ENCODE results near the gene TBC1D22A.
"Not testable (repeated sequence)": the region's sequence is repeated elsewhere in the genome, so short reads cannot be mapped to it uniquely, and the experiment has no call there.

TBC1D22A gene

GRCh38 chr22:46976598-46976997 is 214.1 kb downstream of the TBC1D22A start:
- no peak for DNase-seq

GRCh38 chr22:46977656-46978343 is 215.3 kb downstream of the TBC1D22A start:
- no peak for DNase-seq

GRCh38 chr22:46978668-46979067 is 216.2 kb downstream of the TBC1D22A start:
- DNase-seq, result not testable (repeated sequence)

- no peak for DNase-seq
These were observed 217.1 kb downstream of the TBC1D22A start for GRCh38 chr22:46979506-46979905.

- DNase-seq, result no peak
These were observed 217.9 kb downstream of the TBC1D22A start for GRCh38 chr22:46980392-46980791.

- no peak for DNase-seq
These were observed 220.2 kb downstream of the TBC1D22A start for GRCh38 chr22:46982635-46983034.

GRCh38 chr22:46983046-46983445 is 220.6 kb downstream of the TBC1D22A start:
- no peak for DNase-seq

- no peak for DNase-seq
These were observed 222.5 kb downstream of the TBC1D22A start for GRCh38 chr22:46984751-46985506.

- DNase-seq, result no peak
These were observed 223.0 kb downstream of the TBC1D22A start for GRCh38 chr22:46985507-46985882.

GRCh38 chr22:46986788-46987187 is 224.3 kb downstream of the TBC1D22A start:
- DNase-seq, result no peak

GRCh38 chr22:46990937-46991550 is 228.6 kb downstream of the TBC1D22A start:
- no peak for DNase-seq

- no peak for DNase-seq
These were observed 229.2 kb downstream of the TBC1D22A start for GRCh38 chr22:46991666-46992065.

GRCh38 chr22:46992121-46992731 is 229.8 kb downstream of the TBC1D22A start:
- no peak for DNase-seq

- no peak for DNase-seq
These were observed 231.2 kb downstream of the TBC1D22A start for GRCh38 chr22:46993633-46994032.

GRCh38 chr22:46994265-46994664 is 231.8 kb downstream of the TBC1D22A start:
- DNase-seq, result no peak

- no peak for DNase-seq
These were observed 232.5 kb downstream of the TBC1D22A start for GRCh38 chr22:46994983-46995382.

- no peak for DNase-seq
These were observed 233.3 kb downstream of the TBC1D22A start for GRCh38 chr22:46995501-46996360.

- DNase-seq, result no peak
These were observed 234.3 kb downstream of the TBC1D22A start for GRCh38 chr22:46996595-46997310.

- no peak for DNase-seq
These were observed 235.0 kb downstream of the TBC1D22A start for GRCh38 chr22:46997311-46997970.

GRCh38 chr22:46998331-46998730 is 235.9 kb downstream of the TBC1D22A start:
- no peak for DNase-seq

GRCh38 chr22:47000256-47000655 is 237.8 kb downstream of the TBC1D22A start:
- DNase-seq, result peak; percentile 19

Measured in activated CD4-positive, alpha-beta T cell treated with anti-CD3 and anti-CD28 coated beads, Interleukin-10, Interleukin-2, amounts not matched to agents 100 ng/mL and 50 ng/mL, durations not matched to agents 16 hours and 8 hours (primary cell).